Right forelimb (tissue), 1 donor: ENCODE data around the gene FHDC1.

Source experiments
- DNase-seq: peaks from one replicate; pipeline ENCODE4 v3.0.0-alpha.2; 2018

The FHDC1 gene

GRCh38 chr4:152959080-152959479 is 23.0 kb downstream of the FHDC1 start:
- no peak for DNase-seq

GRCh38 chr4:152960082-152960481 is 24.0 kb downstream of the FHDC1 start:
- no peak for DNase-seq

DNA sequence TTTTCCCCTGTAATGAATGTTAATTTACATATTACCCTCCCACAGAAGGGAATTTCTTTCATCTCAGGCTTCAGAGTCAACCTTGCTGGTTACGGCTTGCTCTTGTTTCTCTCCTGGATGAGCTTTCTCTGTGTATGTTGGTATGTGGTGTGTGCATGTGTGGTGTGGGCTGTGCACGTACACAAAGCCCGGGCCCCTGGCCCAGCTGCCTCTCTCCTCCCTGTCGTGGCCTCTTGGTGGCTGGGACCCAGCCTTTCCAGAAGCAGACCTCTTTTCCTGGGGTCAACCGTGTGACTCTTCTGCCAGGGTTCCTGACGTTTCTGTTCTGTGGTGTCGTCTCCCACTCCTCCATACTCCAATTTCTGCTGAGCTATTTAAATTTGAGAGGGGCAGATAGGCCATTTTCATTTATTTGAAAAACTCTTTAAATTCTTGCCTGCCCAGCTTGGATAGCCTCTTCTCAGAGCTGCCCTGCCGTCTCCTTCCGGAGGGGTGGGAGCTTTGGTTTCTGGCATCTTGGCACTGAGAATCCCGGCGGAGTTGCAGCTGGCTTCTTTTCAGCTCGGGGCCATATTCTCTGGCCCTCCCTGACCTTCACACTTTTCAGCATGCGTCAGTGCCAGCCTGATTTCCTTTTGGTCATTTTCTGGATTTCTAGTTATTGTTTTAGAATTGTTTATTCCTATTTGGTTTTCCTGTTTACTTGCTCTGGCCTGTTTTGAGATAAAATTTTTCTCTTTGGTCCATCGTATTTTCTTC is 25.1 kb downstream of the FHDC1 start:
- DNase-seq = no peak

GRCh38 chr4:152961773-152962115 is 25.6 kb downstream of the FHDC1 start:
- no peak for DNase-seq

DNA sequence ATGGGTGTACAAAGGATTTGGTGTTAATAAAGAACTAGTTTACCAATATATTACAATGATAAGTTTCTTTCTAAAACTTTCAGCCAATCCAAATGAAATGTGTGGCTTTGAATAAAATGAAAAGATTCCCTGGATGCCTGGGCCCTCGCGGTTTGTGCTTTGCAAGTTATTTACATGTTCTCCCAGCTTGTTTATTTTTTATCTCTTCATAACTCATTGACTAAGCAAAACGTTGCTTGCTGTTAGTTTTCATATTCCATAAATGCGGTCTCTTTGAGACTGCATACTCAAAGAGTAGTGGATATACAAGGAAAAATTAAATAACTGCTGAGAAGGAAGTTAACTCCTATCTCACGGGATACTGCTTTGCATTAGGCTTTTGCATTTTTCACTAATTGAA is 26.0 kb downstream of the FHDC1 start:
- no peak for DNase-seq

GRCh38 chr4:152964335-152964734 is 28.2 kb downstream of the FHDC1 start:
- DNase-seq = no peak

DNA sequence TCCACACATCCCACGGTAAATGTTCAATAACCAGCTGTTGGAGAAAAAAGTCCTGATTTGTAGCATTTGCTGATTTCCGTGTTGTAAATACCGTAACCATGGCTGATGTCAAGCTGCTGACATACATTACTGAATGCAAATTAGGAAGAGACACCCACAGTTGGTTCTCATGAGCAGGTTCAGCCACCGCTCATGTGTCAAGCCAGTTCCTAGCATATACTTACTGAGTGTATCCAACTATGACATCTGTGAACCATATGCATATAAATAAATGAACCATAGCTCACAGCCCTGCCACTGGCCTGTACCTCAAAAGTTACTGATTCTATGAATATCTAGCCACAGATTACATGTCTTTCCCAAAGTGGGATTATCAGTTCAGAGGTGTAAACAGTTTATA is 29.5 kb downstream of the FHDC1 start:
- DNase-seq = no peak

- no peak for DNase-seq
Observed at GRCh38 chr4:152967907-152968306, 31.8 kb downstream of the FHDC1 start.

DNA sequence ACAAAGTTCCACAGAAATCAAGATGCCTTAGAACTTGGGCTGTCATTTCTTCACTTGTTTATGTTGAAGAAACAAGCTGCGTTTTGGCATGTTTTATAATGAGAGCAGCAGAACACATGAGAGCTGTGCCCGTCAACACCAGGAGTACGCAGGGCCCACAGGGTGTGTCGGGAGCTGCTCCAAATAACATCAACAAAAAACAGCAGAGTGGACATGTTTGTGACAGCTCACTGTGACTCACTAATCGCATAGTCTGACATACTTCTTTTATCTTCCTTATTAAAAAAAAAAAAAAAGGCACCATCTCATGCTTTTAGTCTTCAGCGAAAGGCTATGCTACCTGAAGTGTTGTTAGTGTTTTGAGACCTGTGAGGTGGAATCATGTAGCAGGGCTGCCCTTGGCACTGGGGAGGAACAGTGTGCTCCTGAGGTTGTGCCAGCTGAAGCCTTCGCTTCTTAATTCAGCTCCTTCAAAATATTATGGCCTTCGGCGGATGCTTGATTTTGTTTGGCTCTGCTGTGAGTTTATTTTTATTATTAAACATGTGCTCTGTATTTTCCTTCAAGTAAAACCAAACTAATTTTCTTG is 32.8 kb downstream of the FHDC1 start:
- no peak for DNase-seq

- DNase-seq = no peak
Observed at GRCh38 chr4:152970102-152970820, 34.1 kb downstream of the FHDC1 start.

DNA sequence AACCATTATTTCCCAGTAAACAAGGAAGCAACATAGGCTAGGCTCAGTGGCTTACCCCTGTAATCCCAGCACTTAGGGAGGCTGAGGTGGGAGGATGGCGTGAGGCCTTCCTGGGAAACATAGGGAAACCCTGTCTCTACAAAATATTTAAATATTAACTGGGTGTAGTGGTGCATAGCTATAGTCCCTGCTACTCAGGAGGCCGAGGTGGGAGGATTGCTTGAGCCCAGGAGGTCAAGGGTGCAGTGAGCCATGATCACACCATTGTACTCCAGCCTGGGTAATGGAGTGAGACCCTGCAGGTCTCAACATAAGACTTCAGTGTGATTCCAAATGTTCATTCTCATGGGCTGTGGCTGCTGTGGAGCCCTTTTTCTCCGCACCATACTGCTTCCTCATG is 34.9 kb downstream of the FHDC1 start:
- DNase-seq = no peak

GRCh38 chr4:152972821-152973628 is 36.9 kb downstream of the FHDC1 start:
- DNase-seq = peak; percentile 84

DNA sequence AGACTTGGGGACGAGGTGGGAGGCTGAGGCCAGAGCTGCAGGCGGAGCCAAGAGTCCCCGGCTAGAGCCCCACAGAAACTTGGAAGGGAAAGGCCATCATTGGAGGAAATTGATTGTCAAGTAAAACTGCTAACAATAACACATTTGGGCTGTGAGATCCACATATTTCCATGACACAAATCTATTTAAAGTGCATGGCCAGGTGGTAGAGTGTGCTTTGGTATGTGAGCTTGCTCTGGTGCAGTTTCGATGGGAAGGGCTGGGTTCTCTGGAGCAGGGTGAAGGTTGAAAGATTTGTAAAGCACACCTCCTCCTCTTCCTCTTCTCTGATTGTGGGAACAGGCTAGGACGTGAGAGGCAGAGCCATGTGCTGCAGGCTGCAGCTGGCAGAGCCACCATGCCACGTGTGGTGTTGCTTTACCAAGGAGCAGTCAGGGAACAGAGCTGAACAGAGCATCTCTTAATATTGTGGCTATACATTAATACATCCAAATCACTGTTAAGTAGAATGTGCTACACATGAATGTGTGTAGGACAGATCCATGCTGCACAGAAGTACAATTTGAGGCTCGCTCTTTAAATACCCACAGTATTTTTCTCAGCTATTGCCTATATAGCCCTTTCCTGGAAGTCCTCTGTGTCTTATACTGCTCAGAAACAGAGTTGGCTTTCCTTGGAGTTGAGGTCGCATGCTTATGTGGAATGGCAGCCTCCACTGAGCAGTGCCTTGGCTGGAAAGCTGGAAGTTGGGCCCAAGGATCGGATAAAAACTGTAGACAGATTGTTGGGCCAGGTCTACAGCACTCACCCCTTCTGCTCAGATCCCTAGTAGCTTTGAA is 37.7 kb downstream of the FHDC1 start:
- no peak for DNase-seq

- DNase-seq = no peak
Observed at GRCh38 chr4:152974468-152975379, 38.6 kb downstream of the FHDC1 start.

DNA sequence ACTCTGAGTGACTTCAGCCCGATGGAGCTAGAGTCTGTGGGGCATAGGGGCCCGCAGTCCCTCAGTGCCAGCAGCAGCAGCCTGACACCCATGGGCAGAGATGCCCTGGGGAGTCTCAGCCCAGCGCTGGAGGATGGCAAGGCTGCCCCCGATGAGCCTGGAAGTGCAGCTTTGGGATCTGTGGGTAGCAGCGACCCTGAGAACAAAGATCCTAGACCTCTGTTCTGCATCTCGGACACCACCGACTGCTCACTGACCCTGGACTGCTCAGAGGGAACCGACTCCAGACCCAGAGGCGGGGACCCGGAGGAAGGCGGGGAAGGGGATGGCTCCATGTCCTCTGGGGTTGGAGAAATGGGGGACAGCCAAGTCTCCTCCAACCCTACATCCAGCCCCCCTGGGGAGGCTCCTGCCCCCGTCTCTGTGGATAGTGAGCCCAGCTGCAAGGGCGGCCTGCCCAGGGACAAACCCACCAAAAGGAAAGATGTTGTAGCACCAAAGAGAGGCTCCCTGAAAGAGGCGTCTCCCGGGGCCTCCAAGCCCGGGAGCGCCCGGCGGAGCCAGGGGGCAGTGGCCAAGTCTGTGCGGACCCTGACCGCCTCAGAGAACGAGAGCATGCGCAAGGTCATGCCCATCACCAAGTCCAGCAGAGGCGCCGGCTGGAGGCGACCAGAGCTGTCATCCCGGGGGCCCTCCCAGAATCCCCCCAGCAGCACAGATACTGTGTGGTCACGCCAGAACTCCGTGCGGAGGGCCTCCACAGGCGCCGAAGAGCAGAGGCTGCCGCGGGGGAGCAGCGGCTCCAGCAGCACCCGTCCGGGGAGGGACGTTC is 39.5 kb downstream of the FHDC1 start:
- no peak for DNase-seq

GRCh38 chr4:152976212-152976761 is 40.2 kb downstream of the FHDC1 start:
- no peak for DNase-seq

- no peak for DNase-seq
Observed at GRCh38 chr4:152979731-152980330, 43.7 kb downstream of the FHDC1 start.

- DNase-seq = no peak
Observed at GRCh38 chr4:152981278-152981677, 45.2 kb downstream of the FHDC1 start.

DNA sequence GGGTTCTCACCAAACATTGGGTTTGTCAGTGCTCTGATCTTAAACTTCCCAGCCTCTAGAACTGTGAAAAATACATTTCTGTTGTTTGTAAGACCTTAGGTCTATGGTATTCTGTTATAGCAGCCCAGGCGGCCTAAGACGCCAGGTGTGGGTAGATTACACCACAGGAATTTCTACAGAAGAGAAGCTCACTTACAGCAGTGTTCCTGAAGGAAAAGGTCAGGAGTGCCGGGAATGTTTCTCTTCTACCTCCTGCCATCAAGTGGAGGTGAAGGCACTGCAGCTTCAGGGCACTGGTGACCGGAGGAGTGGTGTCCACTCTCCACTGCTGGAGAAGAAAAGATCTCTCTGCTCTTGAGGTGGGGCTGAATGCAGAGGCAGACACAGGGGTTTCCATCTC is 45.7 kb downstream of the FHDC1 start:
- no peak for DNase-seq

DNA sequence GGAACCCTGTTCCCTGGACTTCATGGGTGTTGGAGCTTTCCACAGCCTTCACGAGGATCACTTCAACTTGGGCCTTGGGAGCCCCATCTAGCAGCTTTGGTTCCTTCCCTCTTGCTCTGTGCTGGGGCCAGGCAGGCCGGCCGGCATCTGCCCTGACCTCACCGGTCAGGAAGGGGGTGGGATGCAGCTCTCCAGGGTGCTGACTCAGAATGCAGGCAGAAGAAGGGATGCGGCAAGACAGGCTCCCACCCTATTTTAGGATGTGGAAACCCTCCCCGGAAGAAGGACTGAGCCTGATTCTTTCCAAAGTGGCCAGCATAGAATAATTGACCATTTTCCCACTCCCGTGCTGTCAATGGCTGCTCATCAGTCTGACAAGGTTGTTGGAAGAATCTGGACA is 47.1 kb downstream of the FHDC1 start:
- DNase-seq = no peak
